Measurements from ENCODE around the gene RSPH9.

RSPH9 gene

DNA sequence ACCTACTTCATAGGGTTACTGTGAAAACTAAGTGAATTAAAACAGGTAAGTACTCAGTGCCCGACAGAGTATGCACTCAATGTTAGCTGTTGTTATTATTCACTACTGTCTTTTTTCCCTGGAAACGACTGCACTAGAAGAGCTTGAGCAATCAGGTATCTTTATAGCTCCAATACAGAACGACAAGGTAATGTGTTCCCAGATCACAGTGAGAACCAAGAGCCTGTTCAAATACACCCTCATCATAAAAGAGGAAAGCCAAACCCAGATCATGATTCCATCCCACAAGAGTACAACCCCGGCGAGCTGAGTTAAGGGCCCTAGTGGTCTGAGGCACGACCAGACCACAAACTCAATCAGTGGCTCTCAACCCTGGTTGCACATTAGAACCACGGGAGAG, 32.9 kb downstream of the RSPH9 start:
- Histone ChIP-seq H3K4me3 (IDR thresholded peaks at IDR 0.05; ENCODE audit: insufficient read depth, low read depth, low read length) (no peak overlapping the region), H3K79me2 (ENCODE audit: insufficient read depth, low read depth) (peaks cover 22% of the 10 kb centered on the region; the same call in 1 of the 2 replicates), H3K36me3 (ENCODE audit: insufficient read depth) (no peaks in the 10 kb centered on the region), H3K4me2 (no peak overlapping the region), H3K4me1 (ENCODE audit: low read depth, poor library complexity, severe bottlenecking) (no peaks in the 10 kb centered on the region), H3K27me3 (ENCODE audit: insufficient read depth, low read depth) (no peaks in the 10 kb centered on the region), H3K9ac (no peak overlapping the region), H4K20me1 (ENCODE audit: insufficient read depth) (no peaks in the 10 kb centered on the region), H2AFZ (ENCODE audit: low read depth) (no peak overlapping the region), H3K27ac (no peak overlapping the region)
- TF ChIP-seq CTCF (conservative IDR thresholded peaks at IDR 0.05; ENCODE audit: low read depth, low read length) = no peak

DNA sequence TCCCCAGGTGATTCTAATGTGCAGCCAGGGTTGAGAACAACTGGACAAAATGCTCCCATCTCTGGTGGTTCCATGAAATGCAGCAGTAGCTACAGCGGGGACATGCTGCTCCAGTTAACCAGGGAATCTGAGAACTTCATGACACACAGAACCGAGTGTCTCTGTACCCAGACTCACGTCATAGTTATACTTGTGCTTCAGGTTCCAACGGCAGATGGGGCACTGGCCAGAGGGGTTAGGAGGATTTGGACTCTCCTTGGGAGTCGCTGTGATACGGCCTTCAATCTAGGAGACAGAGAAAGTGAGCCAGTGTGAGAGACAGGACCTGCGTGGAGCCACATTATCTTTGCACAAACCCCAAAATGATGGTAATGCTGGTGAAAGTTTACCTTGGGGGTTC, 33.5 kb downstream of the RSPH9 start:
- Histone ChIP-seq H3K27ac (no peak overlapping the region), H2AFZ (ENCODE audit: low read depth) (no peak overlapping the region), H3K4me1 (ENCODE audit: low read depth, poor library complexity, severe bottlenecking) (no peaks in the 10 kb centered on the region), H3K36me3 (ENCODE audit: insufficient read depth) (no peaks in the 10 kb centered on the region), H3K79me2 (ENCODE audit: insufficient read depth, low read depth) (peaks cover 28% of the 10 kb centered on the region; the same call in 1 of the 2 replicates), H3K4me2 (no peak overlapping the region), H3K27me3 (ENCODE audit: insufficient read depth, low read depth) (no peaks in the 10 kb centered on the region), H3K9ac (no peak overlapping the region), H3K4me3 (IDR thresholded peaks at IDR 0.05; ENCODE audit: insufficient read depth, low read depth, low read length) (no peak overlapping the region), H4K20me1 (ENCODE audit: insufficient read depth) (no peaks in the 10 kb centered on the region; the same call in 1 of the 2 replicates)
- no peak for TF ChIP-seq CTCF (conservative IDR thresholded peaks at IDR 0.05; ENCODE audit: low read depth, low read length)

GRCh38 chr6:43679057-43679456, 34.2 kb downstream of the RSPH9 start:
- Histone ChIP-seq H3K36me3 (ENCODE audit: insufficient read depth) (no peaks in the 10 kb centered on the region), H3K4me3 (IDR thresholded peaks at IDR 0.05; ENCODE audit: insufficient read depth, low read depth, low read length) (no peak overlapping the region), H3K4me2 (no peak overlapping the region), H3K27me3 (ENCODE audit: insufficient read depth, low read depth) (no peaks in the 10 kb centered on the region), H3K27ac (no peak overlapping the region), H2AFZ (ENCODE audit: low read depth) (no peak overlapping the region), H3K4me1 (ENCODE audit: low read depth, poor library complexity, severe bottlenecking) (peaks cover 6% of the 10 kb centered on the region), H3K9ac (no peak overlapping the region), H4K20me1 (ENCODE audit: insufficient read depth) (no peaks in the 10 kb centered on the region; the same call in 1 of the 2 replicates), H3K79me2 (ENCODE audit: insufficient read depth, low read depth) (peaks cover 33% of the 10 kb centered on the region; the same call in 1 of the 2 replicates)
- TF ChIP-seq CTCF (conservative IDR thresholded peaks at IDR 0.05; ENCODE audit: low read depth, low read length) = no peak

GRCh38 chr6:43680308-43681200, 35.7 kb downstream of the RSPH9 start:
- no peaks in the 10 kb centered on the region for H3K27me3 ChIP-seq (ENCODE audit: insufficient read depth, low read depth)
- H3K4me3 ChIP-seq (IDR thresholded peaks at IDR 0.05; ENCODE audit: insufficient read depth, low read depth, low read length) = no peak overlapping the region
- H3K27ac ChIP-seq = no peak overlapping the region
- H3K79me2 ChIP-seq (ENCODE audit: insufficient read depth, low read depth) = peaks cover 41% of the 10 kb centered on the region; the same call in 1 of the 2 replicates
- H3K9ac ChIP-seq = no peak overlapping the region
- no peak overlapping the region for H3K4me2 ChIP-seq
- no peak for TF ChIP-seq CTCF (conservative IDR thresholded peaks at IDR 0.05; ENCODE audit: low read depth, low read length)
- no peaks in the 10 kb centered on the region for H3K36me3 ChIP-seq (ENCODE audit: insufficient read depth)
- peaks cover 21% of the 10 kb centered on the region for H3K4me1 ChIP-seq (ENCODE audit: low read depth, poor library complexity, severe bottlenecking)
- no peak overlapping the region for H2AFZ ChIP-seq (ENCODE audit: low read depth)
- no peaks in the 10 kb centered on the region; the same call in 1 of the 2 replicates for H4K20me1 ChIP-seq (ENCODE audit: insufficient read depth)
